Measurements from ENCODE around the gene OSGEP. TPM values are rescaled to one million over a fixed set of nuclear protein-coding genes. Genes with fewer than 3 reads are reported as not detected.
A peak's percentile ranks its signal among the peaks of the same experiment; 100 is the strongest.
"Not testable (repeated sequence)": the region's sequence is repeated elsewhere in the genome, so short reads cannot be mapped to it uniquely, and the experiment has no call there.

OSGEP gene
- total RNA-seq, 1 donor from 2014 or later, result 11.5 TPM

GRCh38 chr14:20469890-20470602 lies 15.4 kb upstream of the OSGEP start:
- ATAC-seq, result peak; percentile 44
- DNase-seq (ENCODE audit: low spot score), result peak; percentile 70

DNA sequence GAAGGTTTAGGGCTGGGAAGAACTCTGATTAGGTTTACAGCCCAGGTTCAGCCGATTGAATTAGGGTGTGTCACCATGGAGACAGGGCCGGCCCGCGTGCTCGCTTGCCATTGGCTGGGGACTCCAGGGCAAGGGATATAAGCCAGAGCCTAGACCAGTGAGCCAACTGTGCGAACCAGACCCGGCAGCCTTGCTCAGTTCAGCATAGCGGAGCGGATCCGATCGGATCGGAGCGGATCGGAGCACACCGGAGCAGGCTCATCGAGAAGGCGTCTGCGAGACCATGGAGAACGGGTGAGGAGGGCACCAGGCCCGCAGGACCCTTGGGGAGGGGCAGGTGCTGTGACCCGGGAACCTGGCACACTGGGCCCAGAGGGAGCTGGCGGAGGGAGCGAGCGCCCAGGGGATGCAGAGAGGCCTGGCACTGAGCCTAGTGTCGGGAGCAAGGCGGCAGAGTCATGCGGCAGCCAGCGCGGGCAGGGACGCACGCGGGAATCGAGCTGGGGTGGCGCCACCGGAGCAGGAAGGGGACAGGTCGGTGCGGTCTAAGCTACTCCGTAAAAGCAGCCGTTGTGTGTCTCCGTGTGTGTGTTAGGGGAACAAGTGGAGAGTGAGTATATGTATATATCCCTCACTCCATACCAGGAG lies 14.8 kb upstream of the OSGEP start, which contains the start of gene PNP:
PNP (plus strand) TSS at position 165 of the 648 bp plus-strand sequence; CDS start at position 284, 119 bp downstream.
- ATAC-seq (peak; percentile 88), DNase-seq (ENCODE audit: low spot score) (peak; percentile 94)

DNA sequence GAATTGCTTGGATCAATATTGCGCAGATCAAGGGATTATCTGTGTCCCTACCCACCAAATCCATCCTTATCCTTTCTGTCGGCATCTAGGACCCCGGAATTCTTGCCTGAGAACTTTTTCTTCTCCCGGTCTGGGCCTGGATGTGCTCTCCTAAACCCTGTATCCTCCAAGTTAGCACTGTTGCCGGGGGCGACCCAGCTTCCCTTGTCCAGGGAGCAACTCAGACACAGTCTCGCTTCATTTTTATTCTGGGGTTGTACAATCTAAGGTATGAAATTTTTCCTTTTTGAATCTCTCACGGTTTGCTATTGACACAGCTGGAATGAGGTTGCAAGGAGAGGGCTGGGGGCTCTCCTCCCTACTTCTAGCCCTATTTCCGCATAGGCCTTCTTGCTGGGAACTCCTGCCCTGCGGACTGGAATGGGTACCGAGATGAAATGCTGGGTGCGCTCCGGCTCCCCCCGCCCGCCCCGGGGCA lies 14.2 kb upstream of the OSGEP start:
- ATAC-seq, result no peak

GRCh38 chr14:20461225-20462141 lies 6.9 kb upstream of the OSGEP start, which contains the start of gene PIP4P1:
PIP4P1 (minus strand) TSS chr14:20461434; CDS start chr14:20461325, 109 bp downstream.
- ATAC-seq, result peak; percentile 92
- peak; percentile 99 for DNase-seq (ENCODE audit: low spot score)

More for the DNA sequence above, 14.2 kb upstream of the OSGEP start:
- no peak for DNase-seq (ENCODE audit: low spot score)

- ATAC-seq (peak; percentile 15), DNase-seq (ENCODE audit: low spot score) (no peak)
Observed at GRCh38 chr14:20460458-20461224, 6.0 kb upstream of the OSGEP start.

DNA sequence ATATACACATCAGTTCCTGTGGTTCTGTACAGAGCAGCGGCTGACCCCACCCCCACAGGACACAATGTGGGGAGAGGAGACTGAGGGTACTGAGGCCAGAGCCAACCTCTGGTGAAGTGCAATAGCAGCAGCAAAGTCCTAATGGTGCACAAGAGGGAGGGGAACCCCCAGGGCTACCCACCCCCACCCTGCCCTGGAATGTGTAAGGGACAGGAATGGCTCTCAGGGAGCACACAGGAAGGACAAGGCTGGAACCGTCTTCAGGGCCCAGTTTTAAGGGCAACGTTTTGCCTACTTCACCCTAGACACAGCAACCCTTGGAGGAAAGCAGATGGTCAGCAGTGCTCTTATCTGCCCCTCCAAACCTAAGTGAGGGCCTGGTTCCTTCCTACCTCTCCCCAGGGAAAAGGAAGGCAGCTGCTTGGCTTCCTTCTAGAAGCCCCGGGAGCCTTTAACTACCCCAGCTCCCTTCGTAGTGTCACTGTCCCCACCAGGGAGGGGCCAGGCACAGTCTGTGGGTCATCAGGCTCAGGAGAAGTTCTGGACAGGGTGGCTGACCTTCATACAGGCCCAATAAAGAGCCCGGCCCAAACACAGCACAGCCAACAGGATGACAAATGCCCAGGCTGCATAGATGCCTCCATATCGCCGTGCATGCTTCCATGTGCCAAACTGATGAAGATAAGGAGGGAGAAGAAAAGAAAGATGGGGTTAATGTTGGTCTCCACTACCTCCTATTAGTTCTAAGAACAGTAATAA lies 3.6 kb upstream of the OSGEP start:
- ATAC-seq (no peak), DNase-seq (ENCODE audit: low spot score) (no peak)

DNA sequence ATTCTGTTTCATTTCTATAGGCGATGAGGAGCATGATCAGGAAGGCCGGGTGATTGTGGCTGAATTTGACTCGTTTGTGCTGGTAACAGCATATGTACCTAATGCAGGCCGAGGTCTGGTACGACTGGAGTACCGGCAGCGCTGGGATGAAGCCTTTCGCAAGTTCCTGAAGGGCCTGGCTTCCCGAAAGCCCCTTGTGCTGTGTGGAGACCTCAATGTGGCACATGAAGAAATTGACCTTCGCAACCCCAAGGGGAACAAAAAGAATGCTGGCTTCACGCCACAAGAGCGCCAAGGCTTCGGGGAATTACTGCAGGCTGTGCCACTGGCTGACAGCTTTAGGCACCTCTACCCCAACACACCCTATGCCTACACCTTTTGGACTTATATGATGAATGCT lies 2.4 kb upstream of the OSGEP start:
- DNase-seq (ENCODE audit: low spot score) (no peak), ATAC-seq (no peak)

- no peak for DNase-seq (ENCODE audit: low spot score)
Observed at GRCh38 chr14:20455355-20456300, 1.0 kb upstream of the OSGEP start.

DNA sequence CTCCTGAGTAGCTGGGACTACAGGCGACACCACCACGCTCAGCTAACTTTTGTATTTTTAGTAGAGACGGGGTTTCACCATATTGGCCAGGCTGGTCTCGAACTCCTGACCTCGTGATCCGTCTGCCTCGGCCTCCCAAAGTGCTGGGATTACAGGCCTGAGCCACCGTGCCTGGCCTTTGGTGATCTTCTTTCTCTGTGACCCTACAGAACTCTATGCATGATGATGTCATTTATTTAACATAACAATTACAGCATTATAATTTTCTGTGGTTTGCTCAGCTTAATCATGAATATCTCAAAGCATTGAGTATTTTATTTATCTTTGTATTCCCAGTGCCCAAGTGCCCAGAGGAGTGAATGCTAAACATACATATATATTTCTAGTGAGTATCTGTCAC lies 1.8 kb downstream of the OSGEP start:
- DNase-seq (ENCODE audit: low spot score); ATAC-seq: not testable (repeated sequence)

More at GRCh38 chr14:20455355-20456300, 1.0 kb upstream of the OSGEP start:
- ATAC-seq, result peak; percentile 69

- no peak for ATAC-seq
- no peak for DNase-seq (ENCODE audit: low spot score)
Observed at GRCh38 chr14:20446889-20447288, 7.7 kb downstream of the OSGEP start.

GRCh38 chr14:20443650-20444049 lies 11.0 kb downstream of the OSGEP start:
- not testable (repeated sequence) for ATAC-seq

DNA sequence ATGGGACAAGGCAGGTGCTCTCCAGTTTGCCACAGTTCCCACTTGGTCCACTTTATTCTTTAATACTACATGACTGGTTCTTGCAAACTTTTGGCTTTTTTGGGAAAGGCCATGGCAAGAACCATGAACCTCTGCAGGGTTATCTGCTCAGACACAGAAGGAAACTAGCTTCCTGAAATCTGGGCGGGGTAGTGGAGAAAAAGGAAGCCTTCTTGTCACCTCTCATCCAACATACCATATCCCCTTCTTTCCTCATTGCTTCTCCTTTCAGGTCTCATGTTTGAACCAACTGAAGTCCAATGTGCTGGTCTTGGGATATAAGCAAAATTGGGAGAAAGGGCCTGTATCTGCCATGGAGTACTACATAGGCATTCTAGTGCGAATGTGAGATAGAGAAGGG lies 13.2 kb downstream of the OSGEP start:
- DNase-seq (ENCODE audit: low spot score), result no peak
- no peak for ATAC-seq

More at GRCh38 chr14:20443650-20444049, 11.0 kb downstream of the OSGEP start:
- DNase-seq (ENCODE audit: low spot score), result not testable (repeated sequence)

- ATAC-seq, result no peak
- no peak for DNase-seq (ENCODE audit: low spot score)
Observed at GRCh38 chr14:20440882-20441281, 13.7 kb downstream of the OSGEP start.

DNA sequence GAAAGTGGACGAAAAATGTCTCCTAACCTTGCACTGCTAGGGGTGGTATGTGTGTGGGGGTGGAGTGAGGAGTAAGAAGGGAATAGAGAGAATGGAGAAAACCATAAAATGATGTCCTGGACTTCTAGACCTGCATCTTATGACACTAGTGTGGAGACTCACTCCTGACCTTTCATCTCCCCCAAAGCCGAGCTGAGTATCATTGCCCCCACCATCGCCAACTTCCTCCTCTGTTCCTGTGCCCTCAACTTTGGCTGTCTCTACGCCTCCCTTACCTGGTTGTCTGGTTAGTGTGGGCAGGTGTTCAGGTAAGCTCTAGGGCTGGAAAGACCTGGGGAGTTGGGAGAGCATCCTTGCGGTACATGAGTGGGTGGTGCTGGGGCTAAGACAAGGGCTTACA lies 14.1 kb downstream of the OSGEP start:
- no peak for ATAC-seq
- no peak for DNase-seq (ENCODE audit: low spot score)

GRCh38 chr14:20438664-20439063 lies 15.9 kb downstream of the OSGEP start:
- ATAC-seq (no peak), DNase-seq (ENCODE audit: low spot score) (no peak)

DNA sequence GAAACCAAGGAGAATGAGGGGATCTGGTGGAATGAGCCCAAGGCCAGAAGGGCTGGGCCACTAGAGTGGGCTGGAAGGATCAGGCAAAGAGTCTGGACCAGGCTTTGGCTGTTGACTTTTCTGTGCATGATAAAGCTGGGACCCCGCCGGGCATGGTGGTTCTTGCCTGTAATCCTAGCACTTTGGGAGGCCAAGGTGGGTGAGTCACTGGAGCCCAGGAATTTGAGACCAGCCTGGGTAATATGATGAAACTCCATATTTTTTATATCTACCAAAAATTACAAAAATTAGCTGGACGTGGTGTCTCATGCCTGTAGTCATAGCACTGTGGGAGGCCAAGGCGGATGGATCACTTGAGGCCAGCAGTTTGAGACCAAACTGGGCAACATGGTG lies 18.3 kb downstream of the OSGEP start:
- ATAC-seq (no peak), DNase-seq (ENCODE audit: low spot score) (no peak)

DNA sequence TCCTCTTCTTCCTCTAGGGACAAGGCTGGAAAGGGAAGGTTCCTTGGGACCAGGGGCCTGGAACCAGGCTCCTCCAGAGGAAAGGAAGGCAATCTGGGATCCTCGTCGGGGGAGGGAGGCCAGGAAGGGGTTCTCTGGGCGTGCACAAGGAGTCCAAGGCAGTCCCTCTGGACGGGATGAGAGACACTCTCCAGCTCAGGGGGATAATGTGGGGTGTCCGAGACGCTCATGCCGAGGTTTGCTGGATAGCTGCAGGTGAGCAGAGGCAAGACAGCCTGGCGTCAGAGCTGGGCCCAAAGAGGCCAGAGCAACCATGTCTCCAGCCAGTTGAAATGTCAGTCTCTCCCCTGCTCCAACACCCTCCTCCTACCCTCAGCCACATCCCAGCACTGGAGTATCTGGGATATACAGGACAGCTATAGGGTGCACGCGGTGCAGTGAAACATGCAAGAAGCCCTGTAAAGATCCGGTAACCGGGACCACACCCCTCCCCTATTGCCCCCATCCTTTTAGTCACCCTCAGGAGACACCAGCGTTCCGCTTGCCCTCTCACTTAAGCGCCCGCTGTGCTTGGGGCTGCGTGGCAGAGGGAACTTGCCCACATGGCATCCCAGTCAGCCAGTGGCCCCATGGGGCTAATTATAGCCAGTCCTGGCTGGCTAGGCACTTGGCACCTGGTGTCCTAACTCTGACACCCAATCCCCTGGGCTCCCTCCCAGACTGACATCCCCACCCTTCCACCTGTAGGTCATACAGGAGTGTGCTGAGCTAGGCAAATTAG lies 18.8 kb downstream of the OSGEP start, which contains the start of gene KLHL33:
KLHL33 (minus strand) TSS at position 585 of the 781 bp plus-strand sequence; CDS start at position 230, 355 bp downstream.
- DNase-seq (ENCODE audit: low spot score), result no peak
- no peak for ATAC-seq
